ENCODE results near the gene PTPRN2. TPM values are rescaled to one million over a fixed set of nuclear protein-coding genes. Genes with fewer than 3 reads are reported as not detected.

Gene PTPRN2
- total RNA-seq, 4 donors from 2014 or later, result 2.0 to 9.5 (median 2.6) TPM

DNA sequence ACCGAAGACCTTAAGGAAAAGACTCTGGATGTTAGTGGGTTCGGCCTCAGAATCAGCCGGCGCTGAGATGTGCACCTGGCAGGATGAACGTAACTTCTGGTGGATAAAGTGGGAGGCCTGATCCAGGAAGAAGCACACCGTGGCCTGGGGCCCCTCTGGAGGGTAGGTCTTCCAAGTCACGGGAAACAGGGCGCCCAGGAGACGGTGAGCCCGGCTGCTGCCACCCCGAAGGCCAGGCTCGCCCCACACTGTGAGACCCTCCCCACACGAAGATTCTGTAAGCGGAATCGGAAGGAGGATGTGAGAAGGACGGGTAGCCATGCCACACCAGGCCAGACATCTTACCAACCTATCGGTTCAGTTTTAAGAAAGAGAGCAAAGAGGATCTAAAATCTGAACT is 971.8 kb downstream of the PTPRN2 start:
- DNase-seq (ENCODE audit: low spot score) (no peak), ATAC-seq (ENCODE audit: low FRiP score) (no peak)
- TF ChIP-seq, protein P1, sequence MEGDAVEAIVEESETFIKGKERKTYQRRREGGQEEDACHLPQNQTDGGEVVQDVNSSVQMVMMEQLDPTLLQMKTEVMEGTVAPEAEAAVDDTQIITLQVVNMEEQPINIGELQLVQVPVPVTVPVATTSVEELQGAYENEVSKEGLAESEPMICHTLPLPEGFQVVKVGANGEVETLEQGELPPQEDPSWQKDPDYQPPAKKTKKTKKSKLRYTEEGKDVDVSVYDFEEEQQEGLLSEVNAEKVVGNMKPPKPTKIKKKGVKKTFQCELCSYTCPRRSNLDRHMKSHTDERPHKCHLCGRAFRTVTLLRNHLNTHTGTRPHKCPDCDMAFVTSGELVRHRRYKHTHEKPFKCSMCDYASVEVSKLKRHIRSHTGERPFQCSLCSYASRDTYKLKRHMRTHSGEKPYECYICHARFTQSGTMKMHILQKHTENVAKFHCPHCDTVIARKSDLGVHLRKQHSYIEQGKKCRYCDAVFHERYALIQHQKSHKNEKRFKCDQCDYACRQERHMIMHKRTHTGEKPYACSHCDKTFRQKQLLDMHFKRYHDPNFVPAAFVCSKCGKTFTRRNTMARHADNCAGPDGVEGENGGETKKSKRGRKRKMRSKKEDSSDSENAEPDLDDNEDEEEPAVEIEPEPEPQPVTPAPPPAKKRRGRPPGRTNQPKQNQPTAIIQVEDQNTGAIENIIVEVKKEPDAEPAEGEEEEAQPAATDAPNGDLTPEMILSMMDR (IDR thresholded peaks at IDR 0.05), result no peak

- ATAC-seq (ENCODE audit: low FRiP score) (no peak), DNase-seq (ENCODE audit: low spot score) (no peak)
Measured at GRCh38 chr7:157615101-157615817, 972.4 kb downstream of the PTPRN2 start.

DNA sequence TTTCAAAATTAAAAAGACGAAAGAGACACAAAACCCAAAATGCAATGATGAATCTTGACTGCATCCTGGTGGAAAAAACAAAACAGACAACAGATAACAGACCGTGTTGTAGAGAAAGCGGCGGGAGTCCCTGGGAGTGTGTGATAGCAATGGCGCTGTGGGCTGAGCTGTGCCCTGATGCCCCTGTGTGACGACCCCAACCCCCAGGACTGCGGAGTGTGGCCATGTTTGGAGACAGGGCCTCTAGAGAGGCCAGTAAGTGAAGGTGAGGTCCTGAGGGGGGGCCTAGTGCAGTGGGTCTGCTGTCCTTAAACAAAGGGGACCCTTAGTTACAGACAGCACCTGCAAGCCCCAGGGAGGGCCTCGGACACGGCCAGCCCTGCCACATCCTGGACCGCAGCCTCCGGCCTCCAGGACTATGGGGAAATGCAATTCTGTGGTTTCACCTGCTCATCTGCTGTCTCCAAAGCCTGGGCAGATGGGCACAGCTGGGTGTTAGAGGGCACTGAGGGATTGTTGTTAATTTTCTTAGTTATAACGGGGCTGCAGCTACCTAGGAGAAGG is 973.1 kb downstream of the PTPRN2 start:
- TF ChIP-seq, protein P1 (IDR thresholded peaks at IDR 0.05), result no peak
- no peak for ATAC-seq (ENCODE audit: low FRiP score)
- no peak for DNase-seq (ENCODE audit: low spot score)

More at GRCh38 chr7:157615101-157615817, 972.4 kb downstream of the PTPRN2 start:
- TF ChIP-seq, protein P1 (IDR thresholded peaks at IDR 0.05), result no peak

DNA sequence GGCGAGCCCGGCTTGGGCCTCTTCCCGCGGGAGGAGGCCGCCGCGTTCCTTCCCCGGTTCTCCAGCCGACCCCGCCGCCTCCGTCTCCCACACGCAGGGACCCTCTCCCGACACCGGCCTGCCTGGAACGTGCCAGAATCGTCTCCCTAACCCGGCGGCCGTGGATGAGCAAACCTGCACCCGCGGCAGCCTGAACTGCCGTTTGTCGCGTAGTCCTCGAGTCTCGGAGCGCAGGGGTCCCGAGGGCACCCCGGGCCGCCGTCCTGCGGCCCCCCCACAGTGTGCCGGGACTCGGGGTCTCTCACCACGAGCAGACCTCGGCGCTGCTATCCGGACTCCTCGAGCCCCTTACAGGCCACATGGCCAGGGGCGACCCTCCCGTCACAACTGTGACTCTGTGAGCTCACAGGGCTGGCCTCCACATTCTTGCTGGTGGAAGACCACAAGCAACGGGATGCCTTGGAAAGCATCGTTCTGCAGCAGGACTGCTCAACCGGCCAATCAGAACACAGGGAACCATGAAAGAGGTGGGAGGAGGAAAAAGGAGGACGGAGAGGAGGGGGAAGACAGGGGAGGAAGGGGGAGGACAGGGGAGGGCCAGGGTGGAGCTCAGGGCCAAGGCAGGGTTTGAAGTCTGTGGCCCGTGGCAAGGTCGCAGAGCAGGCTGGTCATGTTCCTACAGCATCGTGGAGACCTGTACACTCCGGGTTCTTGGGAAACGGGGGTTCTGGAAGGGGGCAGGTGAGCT is 973.9 kb downstream of the PTPRN2 start:
- ATAC-seq (ENCODE audit: low FRiP score) (no peak), DNase-seq (ENCODE audit: low spot score) (no peak)
- TF ChIP-seq, protein P1 (IDR thresholded peaks at IDR 0.05), result no peak

GRCh38 chr7:157612664-157613561 is 974.7 kb downstream of the PTPRN2 start:
- DNase-seq (ENCODE audit: low spot score) (no peak), ATAC-seq (ENCODE audit: low FRiP score) (peak; percentile 34)
- TF ChIP-seq, protein P1 (IDR thresholded peaks at IDR 0.05), result no peak

DNA sequence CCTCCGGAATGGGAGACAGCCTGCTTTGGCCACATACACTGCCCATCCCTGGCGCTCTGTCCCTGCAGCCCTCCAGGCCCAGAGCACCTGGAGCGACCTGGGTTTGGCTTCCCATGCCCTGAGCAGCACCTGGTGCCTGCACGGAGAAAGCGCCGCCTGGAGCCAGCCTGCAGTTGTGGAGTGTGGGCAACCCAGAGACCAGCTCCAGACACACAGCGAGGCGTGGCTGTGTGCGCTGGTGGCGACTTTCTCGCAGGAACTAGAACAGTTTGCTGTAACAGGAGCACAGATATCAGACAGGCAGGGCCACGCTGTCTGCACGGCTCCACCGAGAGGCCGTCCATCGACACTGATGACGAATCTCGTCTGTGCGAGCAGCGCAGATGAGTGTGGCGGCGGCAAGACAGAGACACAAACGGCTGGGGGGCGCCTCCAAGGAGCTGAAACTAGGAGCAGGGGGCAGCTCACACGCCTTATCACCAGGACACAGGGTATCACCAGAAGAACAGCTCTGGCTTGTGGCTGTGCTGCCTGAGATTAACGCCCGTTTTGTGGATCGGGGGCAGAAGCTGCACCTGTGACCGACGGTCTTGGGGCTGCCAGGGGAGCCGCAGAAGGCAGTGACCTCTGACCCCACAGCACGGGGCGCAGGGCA is 975.5 kb downstream of the PTPRN2 start:
- no peak for DNase-seq (ENCODE audit: low spot score)
- TF ChIP-seq, protein P1 (IDR thresholded peaks at IDR 0.05), result no peak
- no peak for ATAC-seq (ENCODE audit: low FRiP score)

Data from omental fat pad (tissue), 4 donors.